ENCODE data around the gene TBCCD1.
A peak's percentile ranks its signal among the peaks of the same experiment; 100 is the strongest.

Gene TBCCD1

GRCh38 chr3:186583831-186584230 is 16.7 kb upstream of the TBCCD1 start:
- H3K4me3 ChIP-seq (ENCODE audit: low read length): no peak overlapping the region
- no peak for TF ChIP-seq ZNF274 (IDR thresholded peaks at IDR 0.05; ENCODE audit: low read depth, low read length)

- no peak overlapping the region for H3K4me3 ChIP-seq (ENCODE audit: low read length)
Measured at GRCh38 chr3:186582541-186582940, 15.4 kb upstream of the TBCCD1 start.

GRCh38 chr3:186580785-186581184 is 13.6 kb upstream of the TBCCD1 start:
- H3K4me3 ChIP-seq (ENCODE audit: low read length): no peak overlapping the region
- no peak for TF ChIP-seq ZNF274 (IDR thresholded peaks at IDR 0.05; ENCODE audit: low read depth, low read length)

More at GRCh38 chr3:186582541-186582940, 15.4 kb upstream of the TBCCD1 start:
- no peak for TF ChIP-seq ZNF274 (IDR thresholded peaks at IDR 0.05; ENCODE audit: low read depth, low read length)

- no peak for TF ChIP-seq ZNF274 (IDR thresholded peaks at IDR 0.05; ENCODE audit: low read depth, low read length)
- no peak overlapping the region for H3K4me3 ChIP-seq (ENCODE audit: low read length)
Measured at GRCh38 chr3:186577521-186577920, 10.4 kb upstream of the TBCCD1 start.

- TF ChIP-seq ZNF274 (IDR thresholded peaks at IDR 0.05; ENCODE audit: low read depth, low read length): no peak
- peak overlapping the region; percentile 88 for H3K4me3 ChIP-seq (ENCODE audit: low read length)
Measured at GRCh38 chr3:186571644-186572013, 4.5 kb upstream of the TBCCD1 start.

GRCh38 chr3:186570941-186571643 is 4.0 kb upstream of the TBCCD1 start:
- peak overlapping the region; percentile 88 for H3K4me3 ChIP-seq (ENCODE audit: low read length)
- TF ChIP-seq ZNF274 (IDR thresholded peaks at IDR 0.05; ENCODE audit: low read depth, low read length): no peak

- no peak for TF ChIP-seq ZNF274 (IDR thresholded peaks at IDR 0.05; ENCODE audit: low read depth, low read length)
- peak within 1 kb of the TSS; percentile 97 for H3K4me3 ChIP-seq (ENCODE audit: low read length)
Measured at GRCh38 chr3:186570096-186570940, 3.2 kb upstream of the TBCCD1 start, which contains the start of gene DNAJB11. DNAJB11 (plus strand) TSS chr3:186570720; CDS start chr3:186570898, 178 bp downstream.

- no peak for TF ChIP-seq ZNF274 (IDR thresholded peaks at IDR 0.05; ENCODE audit: low read depth, low read length)
- peak overlapping the region; percentile 97 for H3K4me3 ChIP-seq (ENCODE audit: low read length)
Measured at GRCh38 chr3:186569779-186570095, 2.6 kb upstream of the TBCCD1 start.

- peak overlapping the region; percentile 97 for H3K4me3 ChIP-seq (ENCODE audit: low read length)
Measured at GRCh38 chr3:186569361-186569760, 2.2 kb upstream of the TBCCD1 start.

GRCh38 chr3:186566772-186567071 is 417 bp downstream of the TBCCD1 start:
- TF ChIP-seq ZNF274 (IDR thresholded peaks at IDR 0.05; ENCODE audit: low read depth, low read length): no peak
- H3K4me3 ChIP-seq (ENCODE audit: low read length): peak overlapping the region; percentile 97

- TF ChIP-seq ZNF274 (IDR thresholded peaks at IDR 0.05; ENCODE audit: low read depth, low read length): no peak
- no peak overlapping the region for H3K4me3 ChIP-seq (ENCODE audit: low read length)
Measured at GRCh38 chr3:186564586-186564985, 2.6 kb downstream of the TBCCD1 start.

- H3K4me3 ChIP-seq (ENCODE audit: low read length): no peak overlapping the region
- no peak for TF ChIP-seq ZNF274 (IDR thresholded peaks at IDR 0.05; ENCODE audit: low read depth, low read length)
Measured at GRCh38 chr3:186552408-186553031, 14.6 kb downstream of the TBCCD1 start.

- no peak for TF ChIP-seq ZNF274 (IDR thresholded peaks at IDR 0.05; ENCODE audit: low read depth, low read length)
- H3K4me3 ChIP-seq (ENCODE audit: low read length): no peak overlapping the region
Measured at GRCh38 chr3:186551387-186551786, 15.8 kb downstream of the TBCCD1 start.

- TF ChIP-seq ZNF274 (IDR thresholded peaks at IDR 0.05; ENCODE audit: low read depth, low read length): no peak
- no peak overlapping the region for H3K4me3 ChIP-seq (ENCODE audit: low read length)
Measured at GRCh38 chr3:186549497-186549896, 17.6 kb downstream of the TBCCD1 start.

GRCh38 chr3:186544281-186544680 is 22.9 kb downstream of the TBCCD1 start, which contains the start of gene CRYGS:
CRYGS (minus strand) TSS chr3:186544380; CDS start chr3:186544326, 54 bp downstream.
- no peak for TF ChIP-seq ZNF274 (IDR thresholded peaks at IDR 0.05; ENCODE audit: low read depth, low read length)
- H3K4me3 ChIP-seq (ENCODE audit: low read length): no peak within 1 kb of the TSS
